NCI-H226 (cell line): ENCODE data around the gene ZEB2.

Experiments used
- DNase-seq: peaks from one replicate; pipeline ENCODE4 v3.0.0-alpha.2; 2015

ZEB2 gene

GRCh38 chr2:144519934-144520731 lies at the start of gene ZEB2:
ZEB2 (minus strand) TSS chr2:144520119; CDS start chr2:144517350, 2,769 bp downstream.
- DNase-seq: no peak

DNA sequence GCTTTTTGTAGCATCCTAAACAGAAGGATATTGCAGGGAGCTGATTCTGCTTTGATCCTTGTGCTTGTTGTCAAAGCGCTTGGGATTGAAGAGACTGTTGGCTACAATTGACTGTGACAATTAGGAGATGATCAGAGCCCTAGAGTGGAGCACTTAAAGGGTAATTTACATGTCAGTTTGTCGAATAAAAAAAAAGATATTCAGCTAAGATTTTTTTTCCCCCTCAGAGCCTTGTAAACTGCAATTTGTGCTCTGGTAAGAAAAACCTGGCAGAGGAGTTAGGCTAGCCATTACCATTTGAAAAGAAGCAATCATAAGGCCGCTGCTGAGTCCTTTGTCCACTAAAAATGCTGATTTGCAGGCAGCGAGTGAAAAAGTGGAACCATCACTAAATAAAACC lies 47.8 kb upstream of the ZEB2 start:
- no peak for DNase-seq

- no peak for DNase-seq
These were observed 46.5 kb upstream of the ZEB2 start for GRCh38 chr2:144566448-144566847.

DNA sequence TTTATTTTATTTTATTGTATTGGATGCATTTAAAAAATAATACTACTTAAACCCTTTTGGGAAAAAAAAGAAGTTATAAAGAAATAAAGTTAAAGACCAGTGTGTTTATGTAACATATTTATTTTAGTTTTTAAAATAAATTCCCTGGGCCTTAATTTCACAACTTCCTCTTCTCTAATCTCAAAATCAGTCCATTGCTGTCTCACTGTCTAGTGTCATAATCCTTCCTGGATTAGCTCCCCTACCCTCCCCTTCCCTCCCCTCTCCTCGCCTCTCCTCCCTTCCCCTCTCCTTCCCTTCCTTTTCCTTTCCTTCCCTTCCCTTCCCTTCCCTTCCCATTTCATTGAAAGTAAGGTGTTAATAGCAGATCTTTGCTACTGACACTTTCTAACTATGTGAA lies 40.3 kb upstream of the ZEB2 start:
- no peak for DNase-seq

GRCh38 chr2:144559681-144560080 lies 39.8 kb upstream of the ZEB2 start:
- no peak for DNase-seq

- no peak for DNase-seq
These were observed 39.3 kb upstream of the ZEB2 start for GRCh38 chr2:144559242-144559641.

DNA sequence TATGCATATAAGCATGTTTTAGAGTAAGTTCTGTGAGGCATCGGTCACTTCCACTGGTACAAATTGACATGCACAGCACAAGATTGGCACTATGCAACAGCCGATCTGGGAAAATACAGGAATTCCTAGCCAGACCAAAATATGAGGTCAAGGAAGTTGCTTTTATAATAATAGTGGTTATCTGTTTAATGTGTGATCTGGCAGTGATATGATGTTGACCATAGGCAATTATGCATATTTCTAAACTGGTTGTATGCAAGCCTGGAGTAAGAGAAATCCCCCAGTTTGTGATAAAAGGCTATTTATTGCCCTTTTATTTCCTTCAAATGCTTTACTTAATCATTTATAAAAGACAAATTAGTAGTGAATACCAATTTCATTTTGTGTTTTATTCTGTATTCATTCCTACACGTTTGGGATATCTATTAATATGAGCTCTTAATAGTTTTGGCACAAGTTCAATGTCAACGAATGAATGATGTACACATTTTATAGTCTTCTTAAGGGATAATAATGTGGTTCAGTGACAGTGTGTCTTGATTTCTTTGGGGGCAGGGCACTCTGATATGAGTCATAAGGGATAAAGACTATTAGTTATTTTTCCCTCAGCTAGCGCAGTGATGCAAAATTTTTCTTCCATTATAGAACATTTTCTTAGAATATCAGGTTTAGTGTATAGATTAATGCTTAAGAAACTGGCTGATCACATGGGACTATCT lies 34.7 kb upstream of the ZEB2 start:
- DNase-seq: no peak

- peak; percentile 74 for DNase-seq
These were observed 33.5 kb upstream of the ZEB2 start for GRCh38 chr2:144553379-144553778.

GRCh38 chr2:144552821-144553220 lies 32.9 kb upstream of the ZEB2 start:
- no peak for DNase-seq

- DNase-seq: no peak
These were observed 31.0 kb upstream of the ZEB2 start for GRCh38 chr2:144550911-144551310.

DNA sequence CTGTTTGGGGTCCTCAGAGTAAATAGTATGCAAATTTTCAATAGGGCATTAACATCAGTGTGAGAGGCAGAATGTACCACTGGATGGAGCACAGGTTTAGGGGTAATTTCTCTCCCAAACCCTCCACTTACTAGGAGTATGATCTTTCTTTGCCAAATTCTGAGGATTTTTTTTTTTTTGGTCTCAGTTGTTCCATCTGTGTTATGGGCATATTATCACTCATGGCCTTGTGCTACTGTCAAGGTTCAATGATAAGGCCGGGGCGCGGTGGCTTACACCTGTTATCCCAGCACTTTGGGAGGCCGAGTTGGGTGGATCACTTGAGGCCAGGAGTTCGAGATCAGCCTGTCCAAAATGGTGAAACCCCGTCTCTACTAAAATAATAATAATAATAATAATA lies 30.2 kb upstream of the ZEB2 start:
- DNase-seq: no peak

DNA sequence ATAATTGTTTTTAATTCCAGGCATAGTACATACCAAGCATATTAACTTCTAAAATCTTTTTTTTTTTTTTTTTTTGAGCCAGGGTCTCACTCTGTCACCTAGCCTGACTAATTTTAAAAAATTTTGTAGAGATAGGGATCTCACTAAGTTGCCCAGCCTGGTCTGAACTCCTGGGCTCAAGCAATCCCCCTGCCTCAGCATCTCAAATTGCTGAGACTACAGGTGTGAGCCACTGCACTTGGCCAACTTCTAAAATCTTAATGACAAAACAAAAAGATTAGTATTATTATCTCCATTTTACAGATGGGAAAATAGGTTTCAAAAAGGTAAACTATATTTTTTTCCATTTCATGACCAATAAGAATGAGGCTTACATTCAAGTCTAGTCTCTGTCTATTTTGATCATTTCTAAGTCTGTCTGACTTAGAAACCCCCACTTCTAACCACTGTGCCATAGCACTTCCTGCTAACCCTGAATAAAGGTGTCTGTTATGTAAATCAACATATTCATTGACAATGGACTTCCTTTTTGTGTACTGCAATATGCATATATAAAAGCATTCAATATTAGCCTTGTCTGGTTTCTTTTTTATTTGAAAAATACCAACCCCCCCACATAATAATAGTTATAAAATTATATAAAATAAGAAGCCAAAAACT lies 28.7 kb upstream of the ZEB2 start:
- DNase-seq: no peak

DNA sequence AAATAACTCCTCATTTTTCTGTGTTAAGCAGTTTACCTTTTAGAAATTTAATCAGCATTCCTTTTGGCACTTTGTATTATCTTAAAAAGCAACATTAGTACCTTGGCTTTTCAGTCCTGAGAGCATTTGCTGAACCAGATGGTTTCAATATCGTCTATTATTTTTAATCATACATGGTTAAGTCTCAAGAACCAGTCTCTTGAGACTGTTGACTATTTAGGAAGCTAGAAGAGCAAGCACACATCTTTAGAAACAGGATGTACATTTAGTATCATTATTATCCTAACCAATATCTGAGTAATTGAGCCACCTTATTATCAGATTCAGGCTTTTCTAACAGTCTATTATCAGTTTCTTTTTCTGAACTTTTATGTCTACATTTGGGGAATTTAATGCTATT lies 28.2 kb upstream of the ZEB2 start:
- no peak for DNase-seq

DNA sequence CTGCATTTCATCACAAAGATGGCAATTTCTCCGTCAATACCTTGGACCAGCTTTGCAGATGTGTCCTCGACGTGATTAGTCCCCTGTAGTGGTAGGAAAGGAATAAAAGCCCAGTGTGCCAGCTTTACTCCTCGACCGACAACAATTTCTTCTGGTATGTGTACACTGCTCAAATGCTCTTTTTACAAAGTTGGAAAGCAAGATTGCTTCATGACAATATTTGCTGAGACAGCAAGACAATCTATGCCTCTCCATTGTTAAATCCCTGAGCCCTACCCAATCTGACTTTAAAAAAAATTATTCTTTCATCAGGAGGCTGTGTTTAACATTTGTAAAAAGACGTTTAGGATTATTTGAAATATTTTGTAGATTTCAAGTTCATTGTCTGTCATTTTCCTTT lies 27.6 kb upstream of the ZEB2 start:
- DNase-seq: no peak

DNA sequence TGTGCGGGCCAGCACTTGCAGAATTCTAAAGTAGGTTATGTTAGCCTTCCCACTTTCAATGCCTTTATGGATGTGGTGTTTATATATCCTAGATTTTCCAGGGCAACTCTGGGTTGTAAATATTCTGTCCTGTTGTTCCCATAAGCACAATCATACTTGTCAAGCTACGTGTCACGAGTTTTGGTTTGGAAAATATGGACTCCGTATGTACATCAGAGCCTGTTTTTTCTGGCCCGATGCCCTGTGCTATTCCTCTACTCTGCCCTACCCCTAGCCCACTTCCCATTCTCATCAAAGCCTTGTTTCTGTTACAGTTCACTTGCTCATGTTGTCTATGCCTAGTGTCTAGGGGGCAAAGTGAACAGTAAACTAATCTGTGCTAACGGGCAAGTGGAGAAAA lies 27.0 kb upstream of the ZEB2 start:
- DNase-seq: no peak

DNA sequence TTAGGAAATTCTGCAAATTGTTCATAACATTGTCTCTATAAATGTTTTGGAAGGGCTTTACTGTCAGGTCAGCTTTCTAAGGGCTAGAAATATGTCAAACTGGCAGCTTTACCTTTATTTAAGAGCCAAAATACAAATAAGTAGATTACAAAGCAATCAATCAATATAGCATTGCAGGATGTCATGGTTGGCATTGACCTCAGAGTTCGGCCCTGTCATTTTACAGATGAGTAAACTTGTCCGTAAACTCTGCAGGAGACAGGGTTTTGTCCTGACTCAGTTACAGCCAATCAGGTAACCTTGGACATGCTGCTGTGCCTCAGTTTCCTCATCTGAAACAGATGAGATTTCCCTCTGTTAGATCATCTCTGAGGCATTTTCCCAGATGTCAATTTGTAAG lies 25.9 kb upstream of the ZEB2 start:
- no peak for DNase-seq

- DNase-seq: no peak
These were observed 24.1 kb upstream of the ZEB2 start for GRCh38 chr2:144544053-144544452.

DNA sequence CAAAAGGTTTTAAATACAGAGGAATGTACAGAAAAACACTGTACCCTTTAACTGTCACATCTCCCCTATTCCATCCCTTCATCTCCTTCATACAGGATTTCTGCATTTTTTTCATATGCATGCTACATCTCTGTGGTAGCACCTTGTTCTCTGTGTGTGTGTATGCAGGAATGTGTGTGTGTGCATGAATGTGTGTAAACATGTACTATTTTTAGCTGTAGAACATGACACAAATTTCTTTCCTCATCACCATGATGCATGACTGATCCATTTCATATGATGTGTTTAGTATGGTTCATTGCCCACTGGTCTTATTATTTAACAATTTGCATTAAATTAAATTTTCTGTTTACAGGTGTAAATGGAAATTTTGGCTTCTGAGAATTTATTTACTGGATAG lies 21.5 kb upstream of the ZEB2 start:
- no peak for DNase-seq

GRCh38 chr2:144539289-144539782 lies 19.4 kb upstream of the ZEB2 start:
- no peak for DNase-seq

GRCh38 chr2:144535300-144535699 lies 15.4 kb upstream of the ZEB2 start:
- no peak for DNase-seq

GRCh38 chr2:144533221-144533620 lies 13.3 kb upstream of the ZEB2 start:
- no peak for DNase-seq

GRCh38 chr2:144530596-144530995 lies 10.7 kb upstream of the ZEB2 start:
- no peak for DNase-seq

DNA sequence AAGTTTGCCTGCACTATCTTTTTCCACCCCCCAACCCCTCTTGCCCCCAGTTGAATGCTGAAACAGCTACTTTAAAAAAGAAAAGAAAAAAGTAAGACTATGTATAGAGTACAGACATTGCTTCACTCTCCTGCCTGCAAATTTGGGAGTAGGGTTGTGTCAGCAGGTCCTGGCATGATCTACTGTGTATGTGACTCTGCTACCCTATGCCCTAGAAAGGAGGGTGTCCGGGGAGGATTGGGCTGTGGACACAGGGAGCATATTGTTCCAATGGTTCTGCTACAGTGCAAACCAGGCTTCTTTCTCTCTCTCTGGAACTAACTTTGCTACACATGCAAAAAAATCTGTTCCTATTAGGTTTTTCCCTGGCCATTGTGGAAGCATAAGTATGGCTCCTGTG lies 9.9 kb upstream of the ZEB2 start:
- DNase-seq: no peak

DNA sequence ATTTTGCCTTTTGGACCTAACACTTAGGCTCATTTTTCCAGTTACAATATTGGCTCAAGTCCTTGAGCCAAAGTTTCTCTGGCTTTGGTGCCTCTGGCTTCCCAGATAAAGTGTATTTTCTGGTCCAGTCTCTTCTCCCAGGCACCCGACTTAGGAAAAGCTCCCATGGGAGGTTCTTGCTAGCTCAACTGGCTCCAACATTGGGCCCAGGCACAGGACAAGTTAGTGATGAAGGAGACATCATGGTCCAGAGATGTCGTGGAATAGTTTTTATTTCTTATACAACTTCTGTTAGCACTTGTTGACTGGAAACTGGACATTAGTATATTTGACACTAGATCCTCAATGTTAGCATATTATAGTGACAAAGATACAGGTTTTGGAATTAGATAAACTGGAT lies 8.2 kb upstream of the ZEB2 start:
- no peak for DNase-seq
